ENCODE measurements around the gene TIMP3.

TIMP3 gene

DNA sequence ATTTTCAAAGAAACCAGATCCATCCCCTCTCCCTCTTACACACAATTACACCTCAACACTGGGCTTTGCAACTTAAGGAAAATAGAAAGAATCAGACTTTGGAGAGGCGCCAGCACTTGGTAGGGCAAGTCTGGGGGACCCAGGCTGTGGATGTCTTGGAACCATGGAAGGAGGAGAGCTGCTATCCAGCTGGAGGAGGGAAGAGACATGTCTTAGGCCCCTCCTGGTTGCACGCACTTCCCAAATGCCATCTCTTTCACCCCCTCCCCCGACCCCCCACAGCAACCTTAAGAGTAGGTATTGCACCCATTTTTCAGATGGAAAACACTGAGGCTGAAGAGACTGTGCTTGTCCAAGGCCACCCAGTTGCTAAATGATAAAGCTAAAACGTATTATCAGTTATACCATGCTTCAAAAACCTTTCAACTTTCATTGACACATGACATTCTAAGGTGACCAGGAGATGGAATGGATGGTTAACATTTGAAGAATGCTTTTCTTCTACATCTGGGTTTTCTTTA lies 3.9 kb downstream of the TIMP3 start:
- Histone ChIP-seq H3K9me2 (replicated peaks; ENCODE audit: low read depth, low read length) (no peaks in the 10 kb centered on the region), H3K9me3 (ENCODE audit: insufficient read depth, low read depth, low read length) (no peaks in the 10 kb centered on the region), H3K27me3 (ENCODE audit: insufficient read depth, low read length, poor library complexity, severe bottlenecking) (no peaks in the 10 kb centered on the region), H3K9ac (ENCODE audit: low read depth, low read length, poor library complexity, severe bottlenecking) (no peak overlapping the region), H3K4me2 (ENCODE audit: low read depth, low read length, poor library complexity, severe bottlenecking) (no peak overlapping the region), H3F3A (ENCODE audit: low read depth) (no peaks in the 10 kb centered on the region), H3K4me3 (ENCODE audit: low read length, poor library complexity, severe bottlenecking) (no peak overlapping the region), H4K20me1 (ENCODE audit: insufficient read depth, low read length, poor library complexity, severe bottlenecking) (no peaks in the 10 kb centered on the region), H3K36me3 (ENCODE audit: insufficient read depth, low read length) (no peaks in the 10 kb centered on the region), H2AFZ (ENCODE audit: low read length) (no peak overlapping the region), H3K79me2 (ENCODE audit: insufficient read depth, low read length) (no peaks in the 10 kb centered on the region), H3K4me1 (ENCODE audit: insufficient read depth, low read length, poor library complexity, severe bottlenecking) (no peaks in the 10 kb centered on the region)
- TF ChIP-seq, protein P1, sequence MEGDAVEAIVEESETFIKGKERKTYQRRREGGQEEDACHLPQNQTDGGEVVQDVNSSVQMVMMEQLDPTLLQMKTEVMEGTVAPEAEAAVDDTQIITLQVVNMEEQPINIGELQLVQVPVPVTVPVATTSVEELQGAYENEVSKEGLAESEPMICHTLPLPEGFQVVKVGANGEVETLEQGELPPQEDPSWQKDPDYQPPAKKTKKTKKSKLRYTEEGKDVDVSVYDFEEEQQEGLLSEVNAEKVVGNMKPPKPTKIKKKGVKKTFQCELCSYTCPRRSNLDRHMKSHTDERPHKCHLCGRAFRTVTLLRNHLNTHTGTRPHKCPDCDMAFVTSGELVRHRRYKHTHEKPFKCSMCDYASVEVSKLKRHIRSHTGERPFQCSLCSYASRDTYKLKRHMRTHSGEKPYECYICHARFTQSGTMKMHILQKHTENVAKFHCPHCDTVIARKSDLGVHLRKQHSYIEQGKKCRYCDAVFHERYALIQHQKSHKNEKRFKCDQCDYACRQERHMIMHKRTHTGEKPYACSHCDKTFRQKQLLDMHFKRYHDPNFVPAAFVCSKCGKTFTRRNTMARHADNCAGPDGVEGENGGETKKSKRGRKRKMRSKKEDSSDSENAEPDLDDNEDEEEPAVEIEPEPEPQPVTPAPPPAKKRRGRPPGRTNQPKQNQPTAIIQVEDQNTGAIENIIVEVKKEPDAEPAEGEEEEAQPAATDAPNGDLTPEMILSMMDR (conservative IDR thresholded peaks at IDR 0.05; ENCODE audit: low read length), result no peak

- no peaks in the 10 kb centered on the region for H3K36me3 ChIP-seq (ENCODE audit: insufficient read depth, low read length)
- H3K4me1 ChIP-seq (ENCODE audit: insufficient read depth, low read length, poor library complexity, severe bottlenecking), result no peaks in the 10 kb centered on the region
- H4K20me1 ChIP-seq (ENCODE audit: insufficient read depth, low read length, poor library complexity, severe bottlenecking), result no peaks in the 10 kb centered on the region
- no peaks in the 10 kb centered on the region for H3F3A ChIP-seq (ENCODE audit: low read depth)
- H3K27me3 ChIP-seq (ENCODE audit: insufficient read depth, low read length, poor library complexity, severe bottlenecking), result no peaks in the 10 kb centered on the region
- no peaks in the 10 kb centered on the region for H3K9me2 ChIP-seq (replicated peaks; ENCODE audit: low read depth, low read length)
- H2AFZ ChIP-seq (ENCODE audit: low read length), result no peak overlapping the region
- no peak for TF ChIP-seq EZH2phosphoT487 (IDR thresholded peaks at IDR 0.05; ENCODE audit: borderline replicate concordance)
- TF ChIP-seq, protein P1 (conservative IDR thresholded peaks at IDR 0.05; ENCODE audit: low read length), result no peak
- no peak overlapping the region for H3K4me3 ChIP-seq (ENCODE audit: low read length, poor library complexity, severe bottlenecking)
- no peak overlapping the region for H3K4me2 ChIP-seq (ENCODE audit: low read depth, low read length, poor library complexity, severe bottlenecking)
- no peaks in the 10 kb centered on the region for H3K9me3 ChIP-seq (ENCODE audit: insufficient read depth, low read depth, low read length)
- H3K79me2 ChIP-seq (ENCODE audit: insufficient read depth, low read length), result no peaks in the 10 kb centered on the region
- no peak overlapping the region for H3K9ac ChIP-seq (ENCODE audit: low read depth, low read length, poor library complexity, severe bottlenecking)
Observed at GRCh38 chr22:32806296-32806695, 4.8 kb downstream of the TIMP3 start.

- Histone ChIP-seq H3K9me2 (replicated peaks; ENCODE audit: low read depth, low read length) (no peaks in the 10 kb centered on the region), H4K20me1 (ENCODE audit: insufficient read depth, low read length, poor library complexity, severe bottlenecking) (no peaks in the 10 kb centered on the region), H3K9me3 (ENCODE audit: insufficient read depth, low read depth, low read length) (no peaks in the 10 kb centered on the region), H3K9ac (ENCODE audit: low read depth, low read length, poor library complexity, severe bottlenecking) (no peak overlapping the region), H3K36me3 (ENCODE audit: insufficient read depth, low read length) (no peaks in the 10 kb centered on the region), H2AFZ (ENCODE audit: low read length) (no peak overlapping the region), H3K4me3 (ENCODE audit: low read length, poor library complexity, severe bottlenecking) (no peak overlapping the region), H3K27me3 (ENCODE audit: insufficient read depth, low read length, poor library complexity, severe bottlenecking) (no peaks in the 10 kb centered on the region), H3K4me1 (ENCODE audit: insufficient read depth, low read length, poor library complexity, severe bottlenecking) (no peaks in the 10 kb centered on the region), H3K4me2 (ENCODE audit: low read depth, low read length, poor library complexity, severe bottlenecking) (no peak overlapping the region), H3K79me2 (ENCODE audit: insufficient read depth, low read length) (no peaks in the 10 kb centered on the region), H3F3A (ENCODE audit: low read depth) (no peaks in the 10 kb centered on the region)
- no peak for TF ChIP-seq EZH2phosphoT487 (IDR thresholded peaks at IDR 0.05; ENCODE audit: borderline replicate concordance)
- TF ChIP-seq, protein P1 (conservative IDR thresholded peaks at IDR 0.05; ENCODE audit: low read length), result no peak
Observed at GRCh38 chr22:32808038-32808445, 6.5 kb downstream of the TIMP3 start.
